HepG2 (cell line): Measurements from ENCODE around the gene MRPS7. TPM values are rescaled to one million over a fixed set of nuclear protein-coding genes. Genes with fewer than 3 reads are reported as not detected.
A peak's percentile ranks its signal among the peaks of the same experiment; 100 is the strongest.

Experiments
- DMTF1 ChIP-seq: sonication (generic); formaldehyde crosslinking; IDR thresholded peaks from 2 replicates; pipeline ENCODE4 v1.4.0; 2020; ENCODE audit warnings: mild to moderate bottlenecking, missing genetic modification reagents
- FIP1L1 ChIP-seq: fragments of 200-400 bp; formaldehyde crosslinking; IDR thresholded peaks from 2 replicates; pipeline ENCODE4 v1.6.1; 2018; ENCODE audit warnings: low read depth, mild to moderate bottlenecking, low read length, moderate library complexity, borderline replicate concordance; ENCODE audit not compliant: insufficient read depth
- FOSL1 ChIP-seq: sonication (generic); formaldehyde crosslinking; IDR thresholded peaks from 2 replicates; pipeline ENCODE4 v1.9.0; 2021; ENCODE audit warnings: missing genetic modification reagents, borderline replicate concordance
- KDM4B ChIP-seq: sonication (generic); formaldehyde crosslinking; IDR thresholded peaks from 2 replicates; pipeline ENCODE4 v1.4.0; 2020; ENCODE audit warnings: missing genetic modification reagents
- NFYC ChIP-seq: IDR thresholded peaks from 2 replicates; pipeline ENCODE4 v1.6.1; 2016; ENCODE audit warnings: missing genetic modification reagents, missing compliant biosample characterization
- SIX1 ChIP-seq: sonication (generic); formaldehyde crosslinking; IDR thresholded peaks from 2 replicates; pipeline ENCODE4 v1.4.0; 2020; ENCODE audit warnings: missing genetic modification reagents, borderline replicate concordance
- ZBTB49 ChIP-seq: sonication (generic); formaldehyde crosslinking; IDR thresholded peaks from 2 replicates; pipeline ENCODE4 v1.4.0; 2020; ENCODE audit warnings: missing genetic modification reagents, borderline replicate concordance
- ZFAT ChIP-seq: sonication (generic); formaldehyde crosslinking; conservative IDR thresholded peaks from 2 replicates; pipeline ENCODE4 v1.8.1; 2023; ENCODE audit warnings: missing genetic modification reagents, inconsistent platforms
- ZNF510 ChIP-seq: sonication (generic); formaldehyde crosslinking; IDR thresholded peaks from 2 replicates; pipeline ENCODE4 v1.4.0; 2020; ENCODE audit warnings: low read depth, mild to moderate bottlenecking, missing genetic modification reagents
- ZNF605 ChIP-seq: sonication (generic); formaldehyde crosslinking; IDR thresholded peaks from 2 replicates; pipeline ENCODE4 v1.8.0; 2022; ENCODE audit warnings: mild to moderate bottlenecking, missing genetic modification reagents
- ZSCAN9 ChIP-seq: IDR thresholded peaks from 2 replicates; pipeline ENCODE4 v1.6.1; 2016; ENCODE audit warnings: borderline replicate concordance
- polyA plus RNA-seq, 8 experiments: library from polyadenylated mRNA; depleted of rRNA in 3 of 8; stranded (reverse) in 7 of 8; unstranded in 1 of 8; fragments of >200 nt; fragmentation: Illumina TruSeq in 4 of 8; extraction: Trizol in 4 of 8; gene quantifications; 2 replicates each; pipeline versions ENCODE4 v1.2.1 to v1.2.3, GENCODE V29; 2011 to 2016; ENCODE audit warnings: low read depth in 4 of 8, missing spikeins in 1 of 8, mixed read lengths in 1 of 8; ENCODE audit not compliant: insufficient read depth in 1 of 8
- total RNA-seq, 5 experiments: library from RNA; depleted of rRNA; stranded (reverse); fragments of >200 nt; fragmentation: Illumina TruSeq; extraction: Trizol; gene quantifications; 2 replicates each; pipeline ENCODE4 v1.2.3, GENCODE V29; 2016; ENCODE audit warnings: low read depth in 1 of 5
- TF ChIP-seq, protein P1 (sequence below), 2 experiments: IDR thresholded peaks; 2 replicates each; pipeline ENCODE4 v1.6.1; 2011 to 2012; ENCODE audit warnings: low read length in 2 of 2, borderline replicate concordance in 1 of 2, low read depth in 1 of 2, mild to moderate bottlenecking in 1 of 2, moderate library complexity in 1 of 2
- TF ChIP-seq, protein P2 (sequence below): sonication (generic); formaldehyde crosslinking; IDR thresholded peaks from 2 replicates; pipeline ENCODE4 v1.9.0; 2021; ENCODE audit warnings: missing genetic modification reagents, borderline replicate concordance
- TF ChIP-seq, protein P3 (sequence below): sonication (generic); formaldehyde crosslinking; IDR thresholded peaks from 2 replicates; pipeline ENCODE4 v1.5.1; 2020; ENCODE audit warnings: missing genetic modification reagents, mild to moderate bottlenecking, borderline replicate concordance

MRPS7 gene
- total and polyA plus RNA-seq, 2 of the 13 experiments (the other 11 are each of a cell fraction or from before 2014, with no cell fraction given), result 97.0 to 162 TPM

DNA sequence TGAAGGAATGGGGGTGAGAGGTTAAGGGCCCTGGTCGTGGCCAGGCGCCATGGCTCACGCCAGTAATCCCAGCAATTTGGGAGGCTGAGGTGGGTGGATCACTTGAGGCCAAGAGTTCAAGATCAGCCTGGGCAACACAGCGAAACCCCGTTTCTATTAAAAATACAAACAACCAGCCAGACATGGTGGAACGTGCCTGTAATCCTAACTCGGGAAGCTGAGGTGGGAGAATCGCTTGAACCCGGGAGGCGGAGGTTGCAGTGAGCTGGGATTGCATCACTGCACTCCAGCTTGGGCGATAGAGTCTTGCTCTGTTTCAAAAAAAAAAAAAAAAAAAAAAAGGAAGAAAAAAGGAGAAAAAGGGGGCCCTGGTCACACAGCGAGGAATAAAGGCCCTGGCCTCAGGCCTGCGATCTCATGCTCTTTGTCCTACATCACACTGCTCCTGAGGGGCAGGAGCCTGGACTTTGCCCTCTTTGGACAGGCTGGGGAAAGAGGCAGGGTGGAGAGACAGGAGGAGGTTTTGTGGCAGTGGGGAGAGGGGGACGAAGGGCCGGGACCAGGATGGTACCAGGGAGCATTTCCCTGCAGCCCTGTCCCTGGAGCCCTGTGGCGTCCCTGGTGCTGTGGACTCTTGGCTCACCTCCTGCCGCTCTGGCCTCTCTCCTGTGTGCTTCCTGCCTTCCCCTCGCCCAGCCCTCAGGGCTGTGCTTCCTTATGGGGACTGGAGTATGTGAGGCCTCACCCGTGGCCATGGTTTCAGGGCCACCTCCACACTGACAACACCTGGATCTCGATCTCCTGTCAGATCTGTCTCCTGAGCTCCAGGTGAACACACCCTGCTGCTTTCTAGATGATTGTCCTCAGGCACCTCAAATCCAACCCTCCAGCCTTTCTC is 47.3 kb downstream of the MRPS7 start (continued):
- TF ChIP-seq ZBTB49 (CRISPR knock-in tag) (no peak), ZFAT (CRISPR knock-in tag) (no peak), FOSL1 (CRISPR knock-in tag) (no peak), NFYC (CRISPR knock-in tag) (no peak), ZSCAN9 (peak; percentile 91), ZNF605 (CRISPR knock-in tag) (0 out of 2 replicates have a peak, but pooled peaks have one; percentile 9), DMTF1 (CRISPR knock-in tag) (0 out of 2 replicates have a peak, but pooled peaks have one; percentile 76), SIX1 (CRISPR knock-in tag) (0 out of 2 replicates have a peak, but pooled peaks have one; percentile 27), FIP1L1 (peak; percentile 84; the same call in 1 of the 2 replicates), ZNF510 (CRISPR knock-in tag) (no peak), KDM4B (0 out of 2 replicates have a peak, but pooled peaks have one; percentile 44)
- TF ChIP-seq, protein P1, sequence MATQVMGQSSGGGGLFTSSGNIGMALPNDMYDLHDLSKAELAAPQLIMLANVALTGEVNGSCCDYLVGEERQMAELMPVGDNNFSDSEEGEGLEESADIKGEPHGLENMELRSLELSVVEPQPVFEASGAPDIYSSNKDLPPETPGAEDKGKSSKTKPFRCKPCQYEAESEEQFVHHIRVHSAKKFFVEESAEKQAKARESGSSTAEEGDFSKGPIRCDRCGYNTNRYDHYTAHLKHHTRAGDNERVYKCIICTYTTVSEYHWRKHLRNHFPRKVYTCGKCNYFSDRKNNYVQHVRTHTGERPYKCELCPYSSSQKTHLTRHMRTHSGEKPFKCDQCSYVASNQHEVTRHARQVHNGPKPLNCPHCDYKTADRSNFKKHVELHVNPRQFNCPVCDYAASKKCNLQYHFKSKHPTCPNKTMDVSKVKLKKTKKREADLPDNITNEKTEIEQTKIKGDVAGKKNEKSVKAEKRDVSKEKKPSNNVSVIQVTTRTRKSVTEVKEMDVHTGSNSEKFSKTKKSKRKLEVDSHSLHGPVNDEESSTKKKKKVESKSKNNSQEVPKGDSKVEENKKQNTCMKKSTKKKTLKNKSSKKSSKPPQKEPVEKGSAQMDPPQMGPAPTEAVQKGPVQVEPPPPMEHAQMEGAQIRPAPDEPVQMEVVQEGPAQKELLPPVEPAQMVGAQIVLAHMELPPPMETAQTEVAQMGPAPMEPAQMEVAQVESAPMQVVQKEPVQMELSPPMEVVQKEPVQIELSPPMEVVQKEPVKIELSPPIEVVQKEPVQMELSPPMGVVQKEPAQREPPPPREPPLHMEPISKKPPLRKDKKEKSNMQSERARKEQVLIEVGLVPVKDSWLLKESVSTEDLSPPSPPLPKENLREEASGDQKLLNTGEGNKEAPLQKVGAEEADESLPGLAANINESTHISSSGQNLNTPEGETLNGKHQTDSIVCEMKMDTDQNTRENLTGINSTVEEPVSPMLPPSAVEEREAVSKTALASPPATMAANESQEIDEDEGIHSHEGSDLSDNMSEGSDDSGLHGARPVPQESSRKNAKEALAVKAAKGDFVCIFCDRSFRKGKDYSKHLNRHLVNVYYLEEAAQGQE (IDR thresholded peaks at IDR 0.05; ENCODE audit: borderline replicate concordance in 1 of 2, low read depth in 1 of 2, low read length in 2 of 2), result peak in 1 of 2 experiments; percentile 37; a peak in 1 of 4 replicates
- TF ChIP-seq, protein P2, sequence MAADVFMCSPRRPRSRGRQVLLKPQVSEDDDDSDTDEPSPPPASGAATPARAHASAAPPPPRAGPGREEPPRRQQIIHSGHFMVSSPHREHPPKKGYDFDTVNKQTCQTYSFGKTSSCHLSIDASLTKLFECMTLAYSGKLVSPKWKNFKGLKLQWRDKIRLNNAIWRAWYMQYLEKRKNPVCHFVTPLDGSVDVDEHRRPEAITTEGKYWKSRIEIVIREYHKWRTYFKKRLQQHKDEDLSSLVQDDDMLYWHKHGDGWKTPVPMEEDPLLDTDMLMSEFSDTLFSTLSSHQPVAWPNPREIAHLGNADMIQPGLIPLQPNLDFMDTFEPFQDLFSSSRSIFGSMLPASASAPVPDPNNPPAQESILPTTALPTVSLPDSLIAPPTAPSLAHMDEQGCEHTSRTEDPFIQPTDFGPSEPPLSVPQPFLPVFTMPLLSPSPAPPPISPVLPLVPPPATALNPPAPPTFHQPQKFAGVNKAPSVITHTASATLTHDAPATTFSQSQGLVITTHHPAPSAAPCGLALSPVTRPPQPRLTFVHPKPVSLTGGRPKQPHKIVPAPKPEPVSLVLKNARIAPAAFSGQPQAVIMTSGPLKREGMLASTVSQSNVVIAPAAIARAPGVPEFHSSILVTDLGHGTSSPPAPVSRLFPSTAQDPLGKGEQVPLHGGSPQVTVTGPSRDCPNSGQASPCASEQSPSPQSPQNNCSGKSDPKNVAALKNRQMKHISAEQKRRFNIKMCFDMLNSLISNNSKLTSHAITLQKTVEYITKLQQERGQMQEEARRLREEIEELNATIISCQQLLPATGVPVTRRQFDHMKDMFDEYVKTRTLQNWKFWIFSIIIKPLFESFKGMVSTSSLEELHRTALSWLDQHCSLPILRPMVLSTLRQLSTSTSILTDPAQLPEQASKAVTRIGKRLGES (CRISPR knock-in tag), result no peak
- TF ChIP-seq, protein P3, sequence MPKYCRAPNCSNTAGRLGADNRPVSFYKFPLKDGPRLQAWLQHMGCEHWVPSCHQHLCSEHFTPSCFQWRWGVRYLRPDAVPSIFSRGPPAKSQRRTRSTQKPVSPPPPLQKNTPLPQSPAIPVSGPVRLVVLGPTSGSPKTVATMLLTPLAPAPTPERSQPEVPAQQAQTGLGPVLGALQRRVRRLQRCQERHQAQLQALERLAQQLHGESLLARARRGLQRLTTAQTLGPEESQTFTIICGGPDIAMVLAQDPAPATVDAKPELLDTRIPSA (CRISPR knock-in tag), result peak; percentile 56; the same call in 1 of the 2 replicates
